ENCODE results near the gene RAE1. TPM values are rescaled to one million over a fixed set of nuclear protein-coding genes. Genes with fewer than 3 reads are reported as not detected.

Gene RAE1
- total and polyA plus RNA-seq, 4 experiments from 2014 or later = 30.9 to 43.9 (median 32.8) TPM

DNA sequence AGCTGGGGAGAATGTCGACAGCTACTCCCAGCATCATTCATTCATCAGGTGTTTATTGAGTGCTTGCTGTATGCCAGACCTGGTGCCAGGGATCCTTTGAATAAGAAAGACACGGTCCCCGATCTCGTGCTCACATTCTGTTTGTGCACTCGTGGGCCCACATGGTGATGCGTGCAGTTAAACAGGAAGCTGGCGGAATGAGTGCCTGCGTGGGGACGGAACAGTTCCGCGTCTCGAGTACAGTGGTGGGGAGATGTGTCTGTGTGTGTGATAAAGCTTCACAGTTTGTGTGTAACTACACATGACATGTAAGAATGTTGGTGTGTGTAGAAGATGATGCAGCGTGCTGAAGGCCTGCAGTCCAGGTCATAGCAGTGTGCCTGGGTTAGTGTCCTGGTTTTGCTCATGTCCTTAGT is 46.6 kb downstream of the RAE1 start:
- no peaks in the 10 kb centered on the region for H3K9me3 ChIP-seq (ENCODE audit: control insufficient read depth in 1 of 2, low read length in 2 of 2)
- Mint-ChIP-seq H3K4me1 (peaks cover 55 to 96% (median 76%) of the 10 kb centered on the region in 4 donors), H3K9me3 (peaks cover 0 to 14% (median 0%) of the 10 kb centered on the region in 8 donors), H3K4me3 (peak overlapping the region; percentile 80 to 91 (median 82)), H3K27me3 (peaks cover 0 to 3% of the 10 kb centered on the region in 2 donors), H3K36me3 (peaks cover 70 to 87% of the 10 kb centered on the region in 2 donors), H3K27ac (peak overlapping the region; percentile 97 to 100 (median 99))
- CTCF ChIA-PET (ENCODE audit: partially characterized antibody) = interaction anchor here (1.0 to 5.6 kb wide), 9 partner anchors 8 to 230 kb away, joined by 3 to 44 read pairs (median 12); no protein-coding TSS in a partner anchor
- H3K4me3 ChIP-seq (ENCODE audit: low read length in 2 of 2) = peak overlapping the region; percentile 2 to 17
- POLR2A ChIA-PET (ENCODE audit: partially characterized antibody) = interaction anchor here (0.5 to 9.7 kb wide), 27 partner anchors 9 to 1856 kb away, joined by 3 to 150 read pairs (median 5); partner anchors contain the start of genes ATP5F1E, AURKA, CSTF1 and RBM38
- H3K36me3 ChIP-seq (ENCODE audit: insufficient read depth, low read length) = peaks cover 72% of the 10 kb centered on the region
- H3K27ac ChIP-seq (ENCODE audit: low read depth, low read length) = peak overlapping the region; percentile 90
- H3K27me3 ChIP-seq (ENCODE audit: insufficient read depth, low read length) = no peaks in the 10 kb centered on the region
- H3K4me1 ChIP-seq (ENCODE audit: insufficient read depth, low read length) = peaks cover 95% of the 10 kb centered on the region
- intact Hi-C loops (cut with micrococcal nuclease) = loop anchor here (1.0 to 10.0 kb wide), 7 partner anchors 8 to 1637 kb away; partner anchors contain the start of genes ATP5F1E, CASS4, RAB22A and STX16
- peak; percentile 75 to 89 (median 78) for DNase-seq

GRCh38 chr20:57398231-57398821 is 47.3 kb downstream of the RAE1 start:
- Histone ChIP-seq H3K27me3 (ENCODE audit: insufficient read depth, low read length) (no peaks in the 10 kb centered on the region), H3K4me1 (ENCODE audit: insufficient read depth, low read length) (peaks cover 97% of the 10 kb centered on the region), H3K9me3 (ENCODE audit: control insufficient read depth in 1 of 2, low read length in 2 of 2) (no peaks in the 10 kb centered on the region), H3K27ac (ENCODE audit: low read depth, low read length) (peak overlapping the region; percentile 90), H3K4me3 (ENCODE audit: low read length in 2 of 2) (peak overlapping the region; percentile 43 to 74), H3K36me3 (ENCODE audit: insufficient read depth, low read length) (peaks cover 76% of the 10 kb centered on the region)
- H3K27ac Mint-ChIP-seq = peak overlapping the region; percentile 97 to 100 (median 99)
- intact Hi-C loops (cut with micrococcal nuclease) = loop anchor here (1.0 to 10.0 kb wide), 7 partner anchors 9 to 1636 kb away; partner anchors contain the start of genes ATP5F1E, CASS4, RAB22A and STX16
- ChIA-PET POLR2A (ENCODE audit: partially characterized antibody) (interaction anchor here (0.5 to 9.7 kb wide), 29 partner anchors 9 to 1855 kb away, joined by 3 to 150 read pairs (median 5); partner anchors contain the start of genes ATP5F1E, AURKA, CASS4 and CSTF1), CTCF (ENCODE audit: partially characterized antibody) (interaction anchor here (0.6 to 5.6 kb wide), 15 partner anchors 9 to 230 kb away, joined by 3 to 44 read pairs (median 4); no protein-coding TSS in a partner anchor)
- H3K4me3 Mint-ChIP-seq = peak overlapping the region; percentile 80 to 91 (median 84)
- peaks cover 70 to 87% of the 10 kb centered on the region in 2 donors for H3K36me3 Mint-ChIP-seq
- peak; percentile 92 to 97 (median 94) for DNase-seq
- peaks cover 52 to 96% (median 76%) of the 10 kb centered on the region in 4 donors for H3K4me1 Mint-ChIP-seq
- peaks cover 0 to 3% of the 10 kb centered on the region in 2 donors for H3K27me3 Mint-ChIP-seq
- peaks cover 0 to 16% (median 0%) of the 10 kb centered on the region in 8 donors for H3K9me3 Mint-ChIP-seq

GRCh38 chr20:57398901-57399535 is 48.0 kb downstream of the RAE1 start:
- Histone ChIP-seq H3K36me3 (ENCODE audit: insufficient read depth, low read length) (peaks cover 74% of the 10 kb centered on the region), H3K4me1 (ENCODE audit: insufficient read depth, low read length) (peaks cover 97% of the 10 kb centered on the region), H3K27me3 (ENCODE audit: insufficient read depth, low read length) (no peaks in the 10 kb centered on the region), H3K4me3 (ENCODE audit: low read length in 2 of 2) (peak overlapping the region; percentile 43 to 74), H3K9me3 (ENCODE audit: control insufficient read depth in 1 of 2, low read length in 2 of 2) (no peaks in the 10 kb centered on the region), H3K27ac (ENCODE audit: low read depth, low read length) (peak overlapping the region; percentile 90)
- intact Hi-C loops (cut with micrococcal nuclease) = loop anchor here (1.0 to 10.0 kb wide), 7 partner anchors 10 to 1636 kb away; partner anchors contain the start of genes ATP5F1E, CASS4, RAB22A and STX16
- POLR2A ChIA-PET (ENCODE audit: partially characterized antibody) = interaction anchor here (0.8 to 9.7 kb wide), 22 partner anchors 9 to 1855 kb away, joined by 3 to 150 read pairs (median 6); partner anchors contain the start of genes ATP5F1E, CASS4, RBM38 and STX16
- CTCF ChIA-PET (ENCODE audit: partially characterized antibody) = interaction anchor here (0.6 to 5.6 kb wide), 15 partner anchors 10 to 227 kb away, joined by 3 to 44 read pairs (median 4); no protein-coding TSS in a partner anchor
- peaks cover 71 to 86% of the 10 kb centered on the region in 2 donors for H3K36me3 Mint-ChIP-seq
- peaks cover 0 to 16% (median 0%) of the 10 kb centered on the region in 8 donors for H3K9me3 Mint-ChIP-seq
- H3K4me3 Mint-ChIP-seq = peak overlapping the region; percentile 80 to 91 (median 84)
- H3K27ac Mint-ChIP-seq = peak overlapping the region; percentile 97 to 100 (median 99)
- H3K27me3 Mint-ChIP-seq = peaks cover 0 to 3% of the 10 kb centered on the region in 2 donors
- H3K4me1 Mint-ChIP-seq = peaks cover 46 to 96% (median 73%) of the 10 kb centered on the region in 4 donors
- DNase-seq = no peak

- Histone ChIP-seq H3K27ac (ENCODE audit: low read depth, low read length) (peak overlapping the region; percentile 90), H3K27me3 (ENCODE audit: insufficient read depth, low read length) (no peaks in the 10 kb centered on the region), H3K36me3 (ENCODE audit: insufficient read depth, low read length) (peaks cover 74% of the 10 kb centered on the region), H3K4me3 (ENCODE audit: low read length in 2 of 2) (peak overlapping the region; percentile 20 to 74), H3K4me1 (ENCODE audit: insufficient read depth, low read length) (peaks cover 97% of the 10 kb centered on the region), H3K9me3 (ENCODE audit: control insufficient read depth in 1 of 2, low read length in 2 of 2) (no peaks in the 10 kb centered on the region)
- ChIA-PET CTCF (ENCODE audit: partially characterized antibody) (interaction anchor here (1.0 to 5.6 kb wide), 7 partner anchors 9 to 227 kb away, joined by 3 to 44 read pairs (median 13); no protein-coding TSS in a partner anchor), POLR2A (ENCODE audit: partially characterized antibody) (interaction anchor here (1.0 to 9.7 kb wide), 8 partner anchors 9 to 1490 kb away, joined by 4 to 150 read pairs (median 16); partner anchors contain the start of gene RBM38)
- Mint-ChIP-seq H3K27ac (peak overlapping the region; percentile 97 to 100 (median 99)), H3K4me1 (peaks cover 44 to 92% (median 69%) of the 10 kb centered on the region in 4 donors), H3K36me3 (peaks cover 65 to 82% of the 10 kb centered on the region in 2 donors), H3K4me3 (peak overlapping the region; percentile 80 to 91 (median 84)), H3K9me3 (peaks cover 0 to 16% (median 0%) of the 10 kb centered on the region in 8 donors), H3K27me3 (peaks cover 0 to 3% of the 10 kb centered on the region in 2 donors)
- intact Hi-C loops (cut with micrococcal nuclease) = loop anchor here (2.0 to 10.0 kb wide), 5 partner anchors 909 to 1635 kb away; partner anchors contain the start of genes ATP5F1E, CASS4, RAB22A and STX16
- DNase-seq = peak in 1 of 5 donors; percentile 73
Measured at GRCh38 chr20:57399587-57400155, 48.6 kb downstream of the RAE1 start.

- peaks cover 44 to 86% (median 66%) of the 10 kb centered on the region in 4 donors for H3K4me1 Mint-ChIP-seq
Measured at GRCh38 chr20:57400231-57400701, 49.2 kb downstream of the RAE1 start.

More at GRCh38 chr20:57400231-57400701, 49.2 kb downstream of the RAE1 start:
- ChIA-PET POLR2A (ENCODE audit: partially characterized antibody) (interaction anchor here (0.6 to 9.7 kb wide), 7 partner anchors 8 to 47 kb away, joined by 3 to 150 read pairs (median 9); partner anchors contain the start of gene RBM38), CTCF (ENCODE audit: partially characterized antibody) (interaction anchor here (1.0 to 5.6 kb wide), 2 partner anchors 9 to 20 kb away, joined by 3 to 31 read pairs; no protein-coding TSS in a partner anchor)
- intact Hi-C loops (cut with micrococcal nuclease) = no loop called here
- H3K27ac ChIP-seq (ENCODE audit: low read depth, low read length) = peak overlapping the region; percentile 90
- peaks cover 96% of the 10 kb centered on the region for H3K4me1 ChIP-seq (ENCODE audit: insufficient read depth, low read length)
- peaks cover 63 to 80% of the 10 kb centered on the region in 2 donors for H3K36me3 Mint-ChIP-seq
- peak overlapping the region; percentile 20 to 74 for H3K4me3 ChIP-seq (ENCODE audit: low read length in 2 of 2)
- no peaks in the 10 kb centered on the region for H3K27me3 ChIP-seq (ENCODE audit: insufficient read depth, low read length)
- peaks cover 0 to 16% (median 0%) of the 10 kb centered on the region in 8 donors for H3K9me3 Mint-ChIP-seq
- H3K27me3 Mint-ChIP-seq = peaks cover 0 to 3% of the 10 kb centered on the region in 2 donors
- DNase-seq = no peak
- peak overlapping the region; percentile 17 to 91 (median 76) for H3K4me3 Mint-ChIP-seq
- peaks cover 74% of the 10 kb centered on the region for H3K36me3 ChIP-seq (ENCODE audit: insufficient read depth, low read length)
- H3K9me3 ChIP-seq (ENCODE audit: control insufficient read depth in 1 of 2, low read length in 2 of 2) = no peaks in the 10 kb centered on the region
- peak overlapping the region in 6 of 7 donors; percentile 98 to 100 (median 99) for H3K27ac Mint-ChIP-seq

Measured in CD4-positive, alpha-beta memory T cell (primary cell).